IMR-90 (cell line): Measurements from ENCODE around the gene APOA4.

Experiments used
- CEBPB ChIP-seq: IDR thresholded peaks from 2 replicates; pipeline ENCODE4 v1.6.1; 2012; ENCODE audit warnings: low read depth, low read length, improper control_type of control experiment
- CTCF ChIP-seq: conservative IDR thresholded peaks from 2 replicates; pipeline ENCODE4 v1.5.1; 2012; ENCODE audit warnings: mild to moderate bottlenecking, low read depth, low read length, improper control_type of control experiment
- POLR2A ChIP-seq: IDR thresholded peaks from 2 replicates; pipeline ENCODE4 v1.6.1; 2012; ENCODE audit warnings: mild to moderate bottlenecking, low read depth, low read length
- RAD21 ChIP-seq: IDR thresholded peaks from 2 replicates; pipeline ENCODE4 v1.6.1; 2012; ENCODE audit warnings: low read length, improper control_type of control experiment
- RFX5 ChIP-seq: IDR thresholded peaks from 2 replicates; pipeline ENCODE4 v1.8.0; 2012; ENCODE audit warnings: low read depth, mild to moderate bottlenecking, low read length, moderate library complexity

- no peak for TF ChIP-seq POLR2A
- TF ChIP-seq CTCF: no peak
- no peak for TF ChIP-seq CEBPB
- no peak for TF ChIP-seq RAD21
- TF ChIP-seq RFX5: no peak
Measured at GRCh38 chr11:116849060-116849459, 26.0 kb upstream of the APOA4 start.
